H9 (cell line): ENCODE results near the gene SPATA17. TPM values are rescaled to one million over a fixed set of nuclear protein-coding genes. Genes with fewer than 3 reads are reported as not detected.

Experiments
- DNase-seq: peaks from one replicate; pipeline ENCODE4 v3.0.0-alpha.2; 2017
- H2AFZ ChIP-seq: one replicate; pipeline ENCODE4 v1.6.1; 2013; ENCODE audit warnings: mild to moderate bottlenecking, low read length, control low read depth, moderate library complexity
- H2AK5ac ChIP-seq: 2 replicates; pipeline ENCODE4 v1.6.1; 2013; ENCODE audit warnings: low read length, control low read depth, mixed read lengths; ENCODE audit not compliant: insufficient read length
- H2BK120ac ChIP-seq: one replicate; pipeline ENCODE4 v1.6.1; 2013; ENCODE audit warnings: low read depth, mild to moderate bottlenecking, low read length, control low read depth, inconsistent platforms; ENCODE audit not compliant: poor library complexity, severe bottlenecking
- H2BK12ac ChIP-seq: 2 replicates; pipeline ENCODE4 v1.6.1; 2013; ENCODE audit warnings: low read length, control low read depth, mixed read lengths, low read depth; ENCODE audit not compliant: insufficient read length
- H2BK15ac ChIP-seq: 2 replicates; pipeline ENCODE4 v1.6.1; 2013; ENCODE audit warnings: low read depth, low read length, control low read depth
- H2BK20ac ChIP-seq: one replicate; pipeline ENCODE4 v1.6.1; 2013; ENCODE audit warnings: low read depth, mild to moderate bottlenecking, low read length, control low read depth, inconsistent platforms; ENCODE audit not compliant: poor library complexity, severe bottlenecking
- H2BK5ac ChIP-seq: 2 replicates; pipeline ENCODE4 v1.6.1; 2013; ENCODE audit warnings: low read length, control low read depth, mixed read lengths; ENCODE audit not compliant: insufficient read length
- H3K14ac ChIP-seq: 2 replicates; pipeline ENCODE4 v1.6.1; 2013; ENCODE audit warnings: low read length, control low read depth; ENCODE audit not compliant: insufficient read depth
- H3K18ac ChIP-seq: 2 replicates; pipeline ENCODE4 v1.6.1; 2013; ENCODE audit warnings: low read depth, mild to moderate bottlenecking, mixed read lengths, low read length, control low read depth; ENCODE audit not compliant: insufficient read length
- H3K23ac ChIP-seq: 2 replicates; pipeline ENCODE4 v1.6.1; 2013; ENCODE audit warnings: low read length, control low read depth, mixed read lengths, low read depth; ENCODE audit not compliant: insufficient read length
- H3K23me2 ChIP-seq: 2 replicates; pipeline ENCODE4 v1.6.1; 2013; ENCODE audit warnings: low read depth, mild to moderate bottlenecking, mixed read lengths, low read length, control low read depth; ENCODE audit not compliant: insufficient read length, poor library complexity, severe bottlenecking
- H3K27ac ChIP-seq: 2 replicates; pipeline ENCODE4 v1.5.1; 2013; ENCODE audit warnings: low read length, control low read depth, mixed read lengths, low read depth; ENCODE audit not compliant: insufficient read length
- H3K27me3 ChIP-seq: 2 replicates; pipeline ENCODE4 v1.6.1; 2013; ENCODE audit warnings: low read length, control low read depth, inconsistent platforms; ENCODE audit not compliant: insufficient read depth
- H3K4ac ChIP-seq: 2 replicates; pipeline ENCODE4 v1.6.1; 2013; ENCODE audit warnings: low read depth, mild to moderate bottlenecking, control low read depth, inconsistent platforms, low read length, moderate library complexity
- H3K4me1 ChIP-seq: 2 replicates; pipeline ENCODE4 v1.6.1; 2013; ENCODE audit warnings: low read length, control low read depth, inconsistent platforms; ENCODE audit not compliant: insufficient read depth
- H3K4me2 ChIP-seq: 2 replicates; pipeline ENCODE4 v1.6.1; 2013; ENCODE audit warnings: low read length, control low read depth, mixed read lengths; ENCODE audit not compliant: insufficient read length, insufficient read depth
- H3K56ac ChIP-seq: 2 replicates; pipeline ENCODE4 v1.6.1; 2013; ENCODE audit warnings: low read depth, mild to moderate bottlenecking, mixed read lengths, low read length, control low read depth; ENCODE audit not compliant: insufficient read length
- H3K79me1 ChIP-seq: 2 replicates; pipeline ENCODE4 v1.6.1; 2013; ENCODE audit warnings: low read depth, mild to moderate bottlenecking, moderate library complexity, low read length, control low read depth, inconsistent platforms; ENCODE audit not compliant: insufficient read depth, poor library complexity, severe bottlenecking
- H3K79me2 ChIP-seq: 2 replicates; pipeline ENCODE4 v1.6.1; 2013; ENCODE audit warnings: low read length, control low read depth, inconsistent platforms; ENCODE audit not compliant: insufficient read depth
- H3K9ac ChIP-seq: 2 replicates; pipeline ENCODE4 v1.6.1; 2013; ENCODE audit warnings: low read length, control low read depth, mixed read lengths; ENCODE audit not compliant: insufficient read length; ENCODE audit errors: extremely low read depth
- H3K9me3 ChIP-seq: one replicate; pipeline ENCODE4 v1.6.1; 2013; ENCODE audit warnings: low read depth, low read length, inconsistent platforms; ENCODE audit not compliant: control insufficient read depth
- H3T11ph ChIP-seq: one replicate; pipeline ENCODE4 v1.6.1; 2013; ENCODE audit warnings: mild to moderate bottlenecking, low read length, control low read depth, inconsistent platforms
- H4K20me1 ChIP-seq: one replicate; pipeline ENCODE4 v1.6.1; 2013; ENCODE audit not compliant: control insufficient read depth, insufficient read length, insufficient read depth
- H4K5ac ChIP-seq: 2 replicates; pipeline ENCODE4 v1.6.1; 2013; ENCODE audit warnings: low read depth, mild to moderate bottlenecking, mixed read lengths, low read length, control low read depth; ENCODE audit not compliant: insufficient read length
- H4K8ac ChIP-seq: replicated peaks from 2 replicates; pipeline ENCODE4 v1.6.1; 2013; ENCODE audit warnings: low read length, control low read depth, mixed read lengths, low read depth; ENCODE audit not compliant: insufficient read length
- H4K91ac ChIP-seq: 2 replicates; pipeline ENCODE4 v1.6.1; 2013; ENCODE audit warnings: low read depth, mild to moderate bottlenecking, moderate library complexity, mixed read lengths, low read length, control low read depth; ENCODE audit not compliant: insufficient read length
- H3K27ac Mint-ChIP-seq, 3 experiments: 2 replicates in 2 of 3; 3 replicates in 1 of 3; pipeline ENCODE4 v1.8.0; 2020 to 2021; ENCODE audit warnings: mixed read lengths in 3 of 3, mild to moderate bottlenecking in 1 of 3, moderate library complexity in 1 of 3
- H3K27me3 Mint-ChIP-seq: 2 replicates; pipeline ENCODE4 v1.8.0; 2021; ENCODE audit warnings: low read depth, mild to moderate bottlenecking, moderate library complexity, mixed read lengths
- H3K36me3 Mint-ChIP-seq, 3 experiments: 2 replicates in 2 of 3; 3 replicates in 1 of 3; pipeline ENCODE4 v1.8.0; 2020 to 2021; ENCODE audit warnings: low read depth in 3 of 3, mixed read lengths in 3 of 3; ENCODE audit not compliant: insufficient read depth in 1 of 3
- H3K4me1 Mint-ChIP-seq, 2 experiments: 2 replicates each; pipeline ENCODE4 v1.8.0; 2020; ENCODE audit warnings: mixed read lengths in 2 of 2
- H3K4me3 Mint-ChIP-seq, 2 experiments: 2 replicates in 1 of 2; 3 replicates in 1 of 2; pipeline ENCODE4 v1.8.0; 2020 to 2021; ENCODE audit warnings: mild to moderate bottlenecking in 2 of 2, mixed read lengths in 2 of 2, moderate library complexity in 1 of 2
- H3K9me3 Mint-ChIP-seq, 2 experiments: 2 replicates in 1 of 2; 3 replicates in 1 of 2; pipeline ENCODE4 v1.8.0; 2020; ENCODE audit warnings: mild to moderate bottlenecking in 2 of 2, mixed read lengths in 2 of 2, moderate library complexity in 1 of 2
- CTCF ChIP-seq: fragments of 200-600 bp; sonication (generic); conservative IDR thresholded peaks from 3 replicates; pipeline ENCODE4 v1.8.0; 2021; ENCODE audit warnings: antibody characterized with exemption, mild to moderate bottlenecking
- total RNA-seq: library from RNA; stranded (reverse); gene quantifications from 2 replicates; pipeline ENCODE4 v1.2.1, GENCODE V29; 2021

SPATA17 gene
- total RNA-seq, 1 experiment from 2014 or later, result 0.44 TPM

GRCh38 chr1:217661407-217661806 is 30.3 kb downstream of the SPATA17 start:
- Histone ChIP-seq H2BK15ac (no peak overlapping the region), H2BK12ac (no peak overlapping the region), H3K56ac (no peak overlapping the region), H3K79me1 (no peaks in the 10 kb centered on the region), H4K20me1 (no peaks in the 10 kb centered on the region), H4K91ac (no peak overlapping the region), H2AK5ac (no peak overlapping the region), H4K8ac (no peak overlapping the region), H4K5ac (no peak overlapping the region), H3K27me3 (no peaks in the 10 kb centered on the region), H3K23me2 (no peaks in the 10 kb centered on the region), H2BK20ac (no peak overlapping the region), H3K14ac (no peak overlapping the region), H3K79me2 (no peaks in the 10 kb centered on the region), H2AFZ (no peak overlapping the region), H3K9ac (no peak overlapping the region), H2BK5ac (no peak overlapping the region), H3K18ac (no peak overlapping the region), H3K4me2 (no peak overlapping the region), H3K4me1 (no peaks in the 10 kb centered on the region), H3K4ac (no peak overlapping the region), H3K27ac (no peak overlapping the region), H3K9me3 (no peaks in the 10 kb centered on the region), H2BK120ac (no peak overlapping the region), H3K23ac (no peak overlapping the region), H3T11ph (no peak overlapping the region)
- Mint-ChIP-seq H3K27me3 (no peaks in the 10 kb centered on the region), H3K4me3 (no peak overlapping the region), H3K27ac (no peak overlapping the region), H3K4me1 (no peaks in the 10 kb centered on the region), H3K36me3 (no peaks in the 10 kb centered on the region), H3K9me3 (no peaks in the 10 kb centered on the region)
- TF ChIP-seq CTCF, result no peak
- no peak for DNase-seq
